ENCODE data around the gene SUFU.

Gene SUFU

DNA sequence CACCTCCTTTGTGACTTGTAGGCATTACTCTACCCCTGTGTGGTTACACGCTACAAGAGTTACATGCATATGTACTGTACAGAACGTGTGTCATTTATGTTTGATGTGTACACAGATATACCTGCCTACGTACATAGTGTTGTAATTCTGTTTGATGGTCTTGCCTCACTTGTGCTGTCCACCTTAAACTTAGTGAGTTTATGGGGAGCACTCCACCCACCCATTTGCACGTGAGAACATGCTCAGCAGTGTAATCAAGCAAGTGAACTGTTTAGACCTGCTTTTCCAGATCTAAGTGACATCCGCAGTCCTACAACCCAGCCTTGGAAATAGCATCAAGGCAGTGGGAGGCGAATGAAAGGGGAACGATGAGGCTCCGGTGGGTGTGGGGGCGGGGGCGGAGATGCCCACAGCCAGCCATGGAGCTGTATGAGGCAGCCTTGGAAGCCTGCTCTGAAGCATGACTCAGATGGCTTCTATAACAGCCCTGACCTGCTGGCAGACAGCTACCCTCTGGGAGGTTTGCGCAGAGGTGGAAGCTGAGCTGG, 52.1 kb downstream of the SUFU start:
- DNase-seq: no peak

DNA sequence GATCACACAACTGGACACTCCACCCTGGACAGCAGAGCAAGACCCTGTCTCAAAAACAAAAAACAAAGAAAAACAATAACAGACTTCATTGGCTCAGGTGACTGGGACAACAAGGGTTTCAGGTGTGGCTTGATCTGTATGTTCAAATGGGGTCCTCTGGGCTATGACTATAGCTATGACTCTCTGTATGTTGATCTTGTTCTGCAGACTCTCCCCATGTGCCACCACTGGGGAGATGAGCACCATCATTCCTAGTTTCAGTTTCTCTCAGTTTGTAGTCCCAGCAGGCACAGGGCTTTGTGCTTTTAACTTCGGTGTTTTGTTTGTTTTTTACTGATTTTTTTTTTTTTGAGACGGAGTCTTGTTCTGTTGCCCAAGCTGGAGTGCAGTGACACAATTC, 53.8 kb downstream of the SUFU start:
- DNase-seq: no peak

DNA sequence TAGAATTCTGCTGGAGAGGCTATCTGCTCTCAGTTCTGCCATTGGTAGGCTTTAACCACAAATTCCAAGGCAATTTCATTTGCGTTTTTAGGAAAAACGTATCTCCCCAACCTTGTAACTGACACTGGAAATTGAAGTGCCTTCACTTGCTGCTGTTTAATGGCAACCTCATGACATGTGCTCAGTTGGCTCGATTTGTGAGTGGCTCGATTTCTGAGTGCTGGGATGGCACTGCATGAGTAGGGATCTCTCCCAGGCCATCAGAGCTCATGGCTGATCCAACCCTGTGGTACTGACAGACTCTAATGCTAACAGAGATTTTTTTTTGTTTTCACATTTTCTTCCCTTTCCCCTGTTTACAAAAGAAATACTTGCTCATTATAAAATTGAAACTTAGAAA, 56.0 kb downstream of the SUFU start:
- DNase-seq: no peak

DNA sequence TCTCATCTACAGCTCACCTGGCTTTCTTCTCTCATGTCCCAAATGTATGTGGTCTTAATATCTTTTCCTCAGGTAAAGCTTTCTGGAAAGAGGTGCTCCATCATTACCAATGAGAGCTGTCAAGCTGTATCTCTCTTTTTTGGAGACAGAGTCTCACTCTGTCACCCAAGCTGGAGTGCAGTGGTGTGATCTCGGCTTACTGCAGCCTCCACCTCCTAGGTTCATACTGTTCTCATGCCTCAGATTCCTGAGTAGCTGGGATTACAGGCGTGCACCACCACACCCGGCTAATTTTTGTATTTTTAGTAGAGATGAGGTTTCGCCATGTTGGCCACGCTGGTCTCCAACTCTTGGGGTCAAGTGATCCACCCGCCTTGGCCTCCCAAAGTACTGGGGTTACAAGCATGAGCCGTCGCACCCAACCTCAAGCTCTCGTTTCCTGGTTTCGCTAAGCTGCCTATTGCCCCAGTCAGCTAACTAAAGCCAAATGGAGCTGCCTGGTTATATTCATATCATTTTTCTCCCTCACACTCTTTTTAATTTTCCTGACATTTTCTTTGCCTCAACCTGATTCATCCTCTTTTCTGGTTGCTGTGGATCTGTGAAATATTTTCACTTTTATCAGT, 60.5 kb downstream of the SUFU start:
- DNase-seq: no peak

DNA sequence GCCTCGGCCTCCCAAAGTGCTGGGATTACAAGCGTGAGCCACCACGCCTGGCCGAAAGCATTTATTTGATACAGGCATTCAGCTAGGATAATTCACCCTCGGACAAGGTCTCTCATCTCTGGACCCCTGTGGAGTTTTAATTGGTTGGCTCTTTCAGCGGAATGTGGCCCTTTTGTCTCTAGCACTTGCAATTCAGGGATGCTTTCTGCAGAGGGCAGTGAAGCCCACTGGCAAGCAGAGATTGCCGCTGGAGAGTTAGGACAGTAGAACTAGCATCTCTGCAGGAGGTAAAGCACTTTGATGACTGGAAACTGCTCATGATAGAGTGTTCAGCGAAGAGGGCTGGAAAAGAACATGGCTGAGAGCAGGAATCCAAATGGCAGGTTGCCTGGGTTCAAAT, 62.0 kb downstream of the SUFU start:
- DNase-seq: no peak

DNA sequence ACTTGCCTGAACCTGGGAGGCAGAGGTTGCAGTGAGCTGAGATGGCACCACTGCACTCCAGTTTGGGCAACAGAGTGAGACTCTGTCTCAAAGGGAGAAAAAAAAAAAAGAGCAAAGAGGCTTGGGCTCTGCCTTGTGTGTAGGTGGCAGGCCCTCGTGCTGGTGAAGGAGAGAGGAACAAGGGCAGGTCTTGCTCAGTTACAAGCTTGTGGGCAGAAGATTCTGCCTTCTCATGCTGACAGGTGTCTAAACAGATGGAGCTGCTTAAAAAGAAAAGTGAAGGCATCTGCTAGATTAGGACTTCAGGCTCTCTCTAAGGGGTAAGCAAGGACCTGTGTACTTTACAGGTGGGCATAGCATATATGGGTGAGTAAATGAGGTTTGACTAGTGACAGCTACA, 75.0 kb downstream of the SUFU start:
- DNase-seq: peak; percentile 21

DNA sequence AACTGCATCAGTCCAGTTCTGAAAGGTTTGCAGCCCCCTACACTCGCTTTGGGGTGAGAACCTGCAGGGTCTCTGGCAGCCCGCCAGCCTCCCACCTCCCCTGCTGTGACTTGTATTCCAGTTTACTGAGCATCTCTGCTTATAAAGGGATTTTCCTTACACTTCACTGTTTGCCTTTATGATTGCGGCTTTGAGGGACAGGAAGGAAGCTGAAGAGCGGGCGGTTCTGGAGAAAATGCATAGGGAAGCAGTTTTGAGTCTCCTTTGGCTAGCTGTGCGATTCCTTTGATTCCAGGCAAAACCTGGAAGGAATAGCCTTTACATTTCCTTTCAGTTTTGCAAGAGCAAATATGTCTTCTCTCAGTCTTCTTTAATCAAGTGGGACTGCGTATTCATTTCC, 75.6 kb downstream of the SUFU start:
- DNase-seq: no peak

DNA sequence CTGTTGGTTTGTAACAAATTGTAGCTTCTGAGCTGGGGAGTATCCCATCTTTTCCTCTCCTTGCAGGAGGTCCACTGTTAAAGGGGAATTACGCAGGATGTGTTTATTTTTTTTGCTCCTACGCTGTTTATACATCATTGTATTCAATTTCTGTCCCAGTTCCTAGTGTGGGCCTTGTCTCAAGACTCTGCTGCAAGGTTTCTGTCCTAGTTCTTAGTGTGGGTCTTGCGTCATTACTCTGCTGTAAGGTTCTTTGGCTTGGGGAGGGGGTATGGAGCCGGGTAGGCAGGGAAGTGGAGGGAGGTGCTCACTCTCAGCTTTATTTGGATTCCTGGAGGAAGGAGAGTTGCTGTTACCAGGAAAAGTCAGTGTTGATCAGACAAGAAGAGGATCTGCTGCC, 76.5 kb downstream of the SUFU start:
- DNase-seq: no peak

DNA sequence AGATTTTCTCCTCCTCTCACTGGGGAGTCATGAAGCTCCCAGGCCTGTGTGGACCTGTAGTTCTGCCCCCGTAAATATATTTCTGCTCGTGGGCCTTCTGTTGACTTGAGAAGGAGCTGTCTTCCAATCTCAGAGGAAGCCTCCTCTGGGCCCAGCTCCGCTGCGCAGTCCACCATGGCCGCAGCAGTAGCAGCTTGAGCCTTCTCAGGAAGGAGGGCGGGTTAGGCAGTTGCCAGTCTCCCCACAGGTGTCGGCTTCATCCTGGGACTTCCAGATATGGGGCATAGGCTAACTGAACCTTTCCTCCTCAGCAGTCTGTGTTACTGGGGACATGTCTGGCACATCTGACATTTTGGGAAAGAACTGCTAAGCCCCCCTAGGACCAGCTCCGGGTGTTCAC, 77.6 kb downstream of the SUFU start:
- DNase-seq: no peak

DNA sequence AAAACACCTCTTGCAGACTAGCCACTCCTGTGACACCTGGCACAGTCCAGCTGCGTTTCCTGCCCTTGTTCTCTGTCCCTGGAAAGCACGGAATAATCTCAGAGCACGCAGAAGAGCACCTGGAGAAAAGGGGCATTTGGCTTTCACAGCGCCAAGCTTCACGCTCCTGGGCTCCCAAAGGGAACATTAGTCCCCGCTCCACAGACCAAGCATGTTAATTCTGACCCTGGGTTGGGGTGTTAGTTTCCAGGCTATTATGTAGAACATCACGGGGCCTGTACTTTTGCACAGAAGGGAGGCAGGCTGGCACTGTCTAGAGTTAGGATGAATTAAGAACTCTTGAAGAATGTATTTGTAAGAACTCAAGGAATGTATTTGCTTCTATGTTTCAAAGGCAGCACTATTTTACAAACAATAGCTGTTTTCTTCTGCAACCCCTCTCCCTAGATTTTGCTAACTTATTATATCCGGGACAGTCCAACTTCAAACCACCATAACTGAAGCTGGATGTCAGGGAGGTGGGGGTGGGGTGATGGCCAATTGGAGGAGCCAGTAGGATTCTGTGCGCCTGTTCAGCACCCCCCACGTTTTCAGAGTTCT, 78.3 kb downstream of the SUFU start:
- DNase-seq: no peak

DNA sequence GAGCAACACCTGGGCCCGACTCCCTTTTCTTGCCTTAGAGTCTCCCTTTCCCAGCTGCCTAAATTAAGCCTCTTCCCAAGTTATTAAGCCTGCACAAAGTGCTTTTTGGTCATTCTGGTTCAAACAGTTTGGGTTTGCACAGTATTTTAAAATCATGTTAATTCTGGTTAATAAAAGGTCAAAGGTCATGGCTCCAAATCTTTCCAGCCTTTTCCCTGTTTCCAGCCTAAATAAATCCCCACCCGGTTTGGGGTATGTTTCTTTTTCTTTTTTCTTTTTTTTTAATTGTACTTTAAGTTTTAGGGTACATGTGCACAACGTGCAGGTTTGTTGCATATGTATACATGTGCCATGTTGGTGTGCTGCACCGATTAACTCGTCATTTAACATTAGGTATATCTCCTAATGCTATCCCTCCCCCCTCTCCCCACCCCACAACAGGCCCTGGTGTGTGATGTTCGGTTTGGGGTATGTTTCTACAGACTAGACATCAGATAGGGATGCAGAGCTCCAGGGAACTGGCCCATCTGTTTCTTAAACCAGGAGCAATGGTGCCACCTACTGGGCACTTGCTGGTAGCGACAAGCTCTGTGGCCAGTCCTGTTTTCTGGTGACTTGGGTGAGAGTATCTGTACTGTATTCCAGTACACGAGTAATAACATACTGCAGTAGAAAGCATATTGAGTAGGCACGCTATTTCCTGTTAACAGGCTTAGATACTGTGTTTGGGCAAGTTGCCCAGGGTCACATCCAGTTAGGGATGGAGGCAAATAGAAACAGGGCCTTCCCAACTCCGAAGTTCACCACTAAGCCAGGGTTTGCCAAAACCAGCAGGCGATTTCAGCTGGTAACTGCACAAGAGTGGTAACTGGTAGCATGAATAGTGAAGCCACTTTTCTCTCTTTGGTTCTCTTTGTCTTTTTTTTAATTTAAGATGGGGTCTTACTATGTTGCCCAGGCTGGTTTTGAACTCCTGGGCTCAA, 80.0 kb downstream of the SUFU start:
- DNase-seq: peak; percentile 51

DNA sequence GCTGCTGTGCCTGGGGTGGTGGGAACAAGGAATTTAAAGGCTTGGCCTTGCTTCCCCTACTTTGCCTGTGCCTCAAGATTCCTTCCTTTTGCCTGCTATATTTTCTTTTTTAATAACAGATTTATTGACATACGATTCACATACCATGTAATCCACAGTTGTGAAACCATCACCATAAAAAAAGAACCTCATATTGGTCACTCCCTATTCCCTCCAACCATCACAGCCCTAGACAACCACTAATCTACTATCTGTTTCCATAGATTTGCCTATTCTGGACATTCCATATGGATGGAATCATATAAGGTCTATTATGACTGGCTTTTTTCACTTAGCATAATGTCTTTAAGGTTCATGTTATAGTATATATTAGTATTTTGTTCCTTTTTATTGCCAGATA, 81.3 kb downstream of the SUFU start:
- DNase-seq: no peak

DNA sequence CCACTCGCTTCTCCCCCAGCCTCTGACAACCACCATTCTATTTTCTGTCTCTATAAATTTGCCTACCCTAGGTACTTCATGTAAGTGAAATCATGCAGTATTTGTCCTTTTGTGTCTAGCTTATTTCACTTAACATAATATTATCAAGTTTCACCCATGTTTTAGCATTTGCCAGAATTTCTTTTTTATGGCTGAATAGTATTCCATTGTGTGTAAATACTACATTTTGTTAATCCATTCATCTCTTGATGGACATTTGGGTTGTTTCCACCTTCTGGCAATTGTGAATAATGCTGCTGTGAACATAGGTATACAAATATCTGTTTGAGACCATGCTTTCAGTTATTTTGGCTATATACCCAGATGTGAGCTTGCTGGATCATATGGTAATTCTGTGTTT, 83.1 kb downstream of the SUFU start:
- no peak for DNase-seq

DNA sequence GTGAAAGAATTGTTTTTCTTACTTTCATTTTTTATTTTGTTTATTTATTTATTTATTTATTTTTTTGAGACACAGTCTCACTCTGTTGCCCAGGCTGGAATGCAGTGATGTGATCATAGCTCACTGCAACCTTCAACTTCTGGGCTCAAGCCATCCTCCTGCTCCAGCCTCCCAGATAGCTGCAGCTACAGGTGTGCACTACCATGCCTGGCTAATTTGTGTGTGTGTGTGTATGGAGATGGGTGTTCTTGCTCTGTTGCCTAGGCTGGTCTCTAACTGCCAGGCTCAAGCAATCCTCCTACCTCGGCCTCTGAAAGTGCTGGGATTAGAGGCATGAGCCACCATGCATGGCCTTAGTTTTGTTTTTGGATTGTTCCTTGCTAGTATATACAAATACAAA, 85.1 kb downstream of the SUFU start:
- no peak for DNase-seq

DNA sequence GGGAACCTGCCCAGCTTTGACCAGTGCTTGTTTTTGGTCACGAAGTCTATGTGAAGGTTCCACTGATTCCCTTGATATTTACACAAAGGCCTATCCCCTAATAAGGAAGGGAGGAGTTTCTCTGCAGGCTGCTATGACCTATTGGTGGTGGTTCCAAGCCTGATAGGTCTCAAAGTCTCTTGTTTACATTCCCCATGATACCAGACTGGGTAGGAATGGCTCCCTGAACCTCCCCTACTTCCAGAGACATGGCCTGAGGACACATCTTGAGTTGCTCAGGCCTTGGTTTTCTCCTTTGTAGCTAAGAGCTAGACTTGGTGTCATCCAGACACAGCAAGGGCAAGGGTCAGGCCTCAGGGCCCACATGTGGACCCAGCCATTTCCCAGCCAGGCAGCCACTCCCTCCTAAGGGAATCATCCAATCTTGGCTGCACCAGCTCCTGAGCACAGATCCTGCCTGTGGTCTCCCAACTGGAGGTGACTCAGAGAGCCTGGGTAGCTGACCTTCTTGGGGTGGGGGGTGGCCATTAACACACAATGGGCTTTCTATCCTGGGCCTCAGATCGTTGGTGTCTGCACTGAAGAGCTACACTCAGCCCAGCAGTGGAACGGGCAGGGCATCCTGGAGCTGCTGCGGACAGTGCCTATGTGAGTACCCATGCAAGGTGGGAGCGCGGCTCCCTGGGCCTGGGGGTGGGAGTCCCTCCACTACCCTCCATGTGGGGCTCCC, 89.5 kb downstream of the SUFU start:
- no peak for DNase-seq

DNA sequence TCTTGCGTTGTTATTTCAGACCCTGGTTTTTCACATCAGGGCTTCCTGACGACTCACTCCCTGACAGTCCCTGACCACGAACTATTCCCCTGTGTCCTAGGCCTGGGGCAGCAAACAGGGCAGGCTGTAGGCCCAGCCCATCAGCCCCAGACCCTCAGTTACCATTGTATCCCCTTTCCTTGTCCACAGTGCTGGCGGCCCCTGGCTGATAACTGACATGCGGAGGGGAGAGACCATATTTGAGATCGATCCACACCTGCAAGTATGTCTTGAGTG, 90.0 kb downstream of the SUFU start:
- DNase-seq: no peak

DNA sequence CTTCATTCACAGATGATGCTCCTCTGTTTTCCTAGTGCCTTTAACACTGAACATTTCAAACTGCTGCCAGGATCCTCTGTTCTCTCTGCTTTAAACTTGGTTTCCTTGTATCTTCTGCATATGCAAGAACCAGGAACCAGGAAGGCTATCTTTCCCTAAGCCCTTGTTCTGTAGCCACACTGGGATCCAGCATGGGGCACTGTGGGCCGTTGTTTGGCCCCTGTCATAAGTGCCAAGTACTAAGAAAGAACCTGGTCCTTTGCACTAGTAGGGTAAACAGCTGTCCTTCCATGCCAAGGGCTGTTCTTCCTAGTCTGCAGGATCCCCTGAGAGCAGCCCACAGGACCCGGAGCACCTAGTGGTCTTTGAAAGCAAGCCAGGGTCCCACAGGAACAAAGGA, 91.5 kb downstream of the SUFU start:
- DNase-seq: no peak

DNA sequence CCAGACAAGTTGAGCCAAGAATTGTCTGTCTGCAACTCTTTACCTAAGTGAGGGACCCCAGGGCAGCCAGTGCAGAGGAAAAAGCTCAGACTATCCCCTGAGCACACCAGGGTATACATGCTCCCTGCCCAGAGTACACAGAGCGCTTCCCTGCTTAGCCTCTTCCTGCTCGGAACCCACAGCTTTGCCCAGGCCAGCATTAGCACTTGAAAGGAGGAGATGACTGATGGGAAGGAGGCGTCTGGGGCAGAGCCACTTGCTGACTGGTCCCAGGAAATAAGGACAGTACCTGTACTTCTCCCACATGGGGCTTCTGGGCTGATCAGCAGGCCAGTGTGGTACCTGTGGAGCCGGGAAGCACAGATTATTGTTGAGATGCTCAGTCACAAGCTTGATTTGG, 92.1 kb downstream of the SUFU start:
- DNase-seq: no peak

DNA sequence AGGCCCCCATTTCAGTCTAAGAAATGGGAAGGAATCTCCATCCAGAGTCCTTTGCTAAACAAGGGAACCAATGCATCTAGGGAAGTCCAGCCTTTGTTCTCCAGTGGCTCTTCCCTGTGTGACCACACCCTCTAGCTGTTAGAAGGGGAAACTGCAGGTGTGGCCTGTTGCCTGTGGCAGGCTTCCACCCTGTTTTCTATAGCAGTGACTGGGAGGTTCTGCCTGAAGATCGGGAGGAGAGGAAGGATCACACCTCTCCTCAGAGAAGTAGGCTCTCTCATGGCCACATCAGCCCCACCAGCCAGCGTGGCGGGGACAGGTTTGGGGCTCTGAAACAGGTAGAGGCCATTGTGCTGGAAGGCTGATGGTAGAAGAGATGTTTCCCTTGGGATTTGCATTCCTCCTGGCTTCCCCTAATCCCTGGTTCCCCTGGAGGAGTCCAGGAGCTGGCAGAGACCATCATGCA, 92.8 kb downstream of the SUFU start:
- peak; percentile 30 for DNase-seq

DNA sequence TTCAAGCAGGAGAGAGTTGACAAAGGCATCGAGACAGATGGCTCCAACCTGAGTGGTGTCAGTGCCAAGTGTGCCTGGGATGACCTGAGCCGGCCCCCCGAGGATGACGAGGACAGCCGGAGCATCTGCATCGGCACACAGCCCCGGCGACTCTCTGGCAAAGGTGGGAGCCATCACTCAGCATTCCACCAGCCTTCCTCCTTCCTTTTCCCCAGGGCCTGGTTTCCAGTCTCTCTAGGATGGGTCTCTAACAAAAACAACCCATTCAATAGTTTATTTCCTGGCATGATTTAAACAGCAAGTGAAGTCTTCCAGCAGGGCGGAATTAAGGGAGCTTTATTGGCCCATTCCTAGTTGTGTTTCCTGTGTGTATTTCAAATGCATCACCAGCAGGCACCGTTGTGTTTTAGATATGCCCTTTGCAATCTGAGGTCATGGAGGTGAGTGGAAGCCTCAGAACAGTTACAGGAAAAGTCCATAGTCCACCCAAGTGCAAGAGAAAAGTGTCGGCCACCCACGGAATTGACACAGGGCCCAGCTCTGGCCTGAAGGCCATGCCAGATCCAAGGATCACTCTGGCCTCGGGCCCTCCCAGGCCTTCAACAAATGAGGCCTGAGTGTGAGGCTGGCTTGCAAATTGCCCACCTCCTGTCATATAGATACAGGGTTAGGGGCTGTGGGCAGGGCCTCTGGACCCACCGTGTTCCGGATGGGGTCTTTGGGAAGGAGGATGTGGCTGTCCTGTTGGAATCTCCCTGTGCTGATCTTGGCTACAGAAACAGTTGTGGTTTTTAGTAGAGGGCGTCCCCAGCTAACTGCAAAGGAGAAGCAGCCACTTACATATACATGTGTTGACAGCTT, 93.6 kb downstream of the SUFU start:
- peak; percentile 17 for DNase-seq

DNA sequence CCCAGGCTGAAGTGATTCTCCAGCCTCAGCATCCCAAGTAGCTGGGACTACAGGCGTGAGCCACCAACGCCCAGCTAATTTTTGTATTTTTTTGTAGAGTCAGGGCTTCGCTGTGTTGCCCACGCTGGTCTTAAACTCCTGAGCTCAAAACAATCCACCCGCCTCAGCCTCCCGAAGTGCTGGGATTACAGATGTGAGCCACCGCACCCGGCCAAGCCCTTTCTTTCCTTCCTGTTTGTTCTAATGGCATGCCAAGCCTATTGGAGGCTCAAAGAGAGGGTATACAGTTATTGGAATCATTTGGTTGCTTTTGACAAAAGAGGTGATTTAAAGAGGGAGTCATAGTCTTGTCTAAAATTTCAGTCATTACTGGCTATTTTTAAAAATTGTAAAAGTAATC, 94.5 kb downstream of the SUFU start:
- DNase-seq: no peak

Measured in GF-D8 (cell line).